CD4-positive, alpha-beta T cell treated with Interleukin-6 at 100 ng/mL for 8 hours (primary cell): Measurements from ENCODE around the gene DEPP1.
A peak's percentile ranks its signal among the peaks of the same experiment; 100 is the strongest.

Source experiments
- DNase-seq: peaks from one replicate; pipeline ENCODE4 v3.0.0-alpha.2; 2020; ENCODE audit warnings: mixed read lengths, low spot score

Gene DEPP1

DNA sequence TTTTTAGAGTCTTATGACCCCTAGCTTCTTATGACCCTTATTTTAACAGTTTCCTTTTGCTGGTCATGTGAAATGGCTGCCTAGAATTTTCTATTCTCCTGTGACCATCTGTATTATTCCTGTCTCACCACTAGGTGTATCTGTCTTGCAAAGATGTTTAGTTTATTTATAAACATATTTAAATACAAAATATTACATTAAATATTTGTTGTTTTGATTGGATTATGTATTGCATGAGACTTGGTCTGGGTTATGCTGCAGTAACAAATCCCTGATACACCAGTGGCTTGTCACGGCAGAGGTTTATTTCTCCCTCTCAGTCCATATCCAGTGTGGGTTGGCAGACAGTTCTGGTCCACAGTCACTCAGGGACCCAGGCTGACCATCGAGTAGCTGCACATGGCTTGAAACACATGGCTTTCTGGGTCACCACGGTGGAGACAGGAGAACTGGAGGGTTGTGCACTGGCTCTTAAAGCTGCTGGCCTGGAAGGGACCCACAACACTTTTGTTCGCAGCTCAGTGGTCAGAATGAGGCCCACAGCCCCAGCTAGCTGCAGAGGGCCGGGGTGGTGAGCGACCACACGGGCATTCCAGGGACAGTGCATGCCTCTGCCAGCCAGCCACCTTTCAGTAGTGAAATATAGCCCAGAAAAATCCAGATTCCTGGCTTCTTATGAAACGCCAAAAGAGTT lies 11.6 kb downstream of the DEPP1 start:
- no peak for DNase-seq

GRCh38 chr10:44966129-44966815 lies 12.3 kb downstream of the DEPP1 start:
- no peak for DNase-seq

DNA sequence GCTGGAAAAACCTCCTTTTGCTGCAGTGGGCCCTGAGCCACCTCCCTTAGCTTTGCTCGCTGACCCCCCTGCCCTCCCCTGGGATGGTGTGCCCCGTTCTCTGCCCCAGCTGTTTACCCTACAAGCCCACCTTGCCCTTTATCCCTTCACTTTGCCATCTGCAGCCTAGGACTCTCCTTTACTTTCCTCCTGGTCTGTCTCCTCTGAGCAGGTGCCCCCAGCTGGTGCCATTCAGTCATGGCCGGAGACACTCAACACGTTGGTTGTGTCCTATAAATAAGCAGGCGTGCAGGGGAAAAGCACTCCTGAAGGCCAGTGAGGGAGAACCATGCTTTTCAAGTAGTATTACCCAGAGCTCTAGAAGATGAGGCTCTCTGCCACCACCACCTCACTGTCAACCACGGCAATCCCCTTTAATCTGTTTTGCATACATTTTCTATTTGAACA lies 12.9 kb downstream of the DEPP1 start:
- no peak for DNase-seq

- DNase-seq: no peak
Measured at GRCh38 chr10:44965104-44965503, 13.5 kb downstream of the DEPP1 start.

GRCh38 chr10:44963772-44964633 lies 14.6 kb downstream of the DEPP1 start:
- no peak for DNase-seq

DNA sequence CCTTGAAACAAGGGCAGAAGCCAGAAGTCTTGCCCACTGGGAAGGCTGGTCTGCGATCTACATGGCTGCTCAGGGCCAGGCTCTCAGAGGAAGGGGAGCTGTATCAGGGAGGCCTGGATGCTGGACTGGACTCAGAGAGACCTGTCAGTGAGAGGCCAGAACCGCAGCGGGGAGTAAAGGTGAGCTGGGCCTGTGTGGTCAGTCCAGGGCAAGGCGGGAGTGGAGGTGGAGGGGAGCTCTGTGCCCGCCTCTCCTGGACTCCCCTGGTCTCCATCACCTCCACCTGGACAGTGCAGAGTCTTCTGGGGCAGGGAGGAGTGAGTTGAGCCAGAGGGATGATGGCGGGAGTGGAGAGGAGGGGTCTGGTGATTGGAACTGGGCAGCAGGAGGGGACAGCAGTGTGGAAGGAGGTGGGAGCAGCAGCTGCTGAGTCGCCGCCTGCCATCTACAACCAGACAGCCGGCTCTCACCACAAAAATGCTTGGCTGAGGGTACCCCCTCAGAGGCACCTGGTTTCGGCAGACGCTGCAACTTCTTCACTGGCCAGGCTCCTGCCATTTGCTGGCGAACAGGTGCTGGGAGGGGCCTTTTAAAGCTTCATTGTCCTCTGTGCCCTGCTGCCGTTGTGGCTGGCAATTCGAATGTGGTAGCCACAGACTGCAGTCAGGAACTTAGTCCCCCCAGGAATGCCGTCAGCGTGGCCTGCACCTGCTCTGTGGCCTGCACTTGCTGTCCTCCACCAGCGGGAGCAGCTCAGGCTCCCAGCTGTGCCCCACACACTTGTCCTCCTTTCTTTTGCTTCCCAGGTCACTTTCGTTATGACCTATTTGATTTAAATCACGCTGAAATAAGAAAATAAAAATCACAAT lies 15.5 kb downstream of the DEPP1 start:
- DNase-seq: no peak

DNA sequence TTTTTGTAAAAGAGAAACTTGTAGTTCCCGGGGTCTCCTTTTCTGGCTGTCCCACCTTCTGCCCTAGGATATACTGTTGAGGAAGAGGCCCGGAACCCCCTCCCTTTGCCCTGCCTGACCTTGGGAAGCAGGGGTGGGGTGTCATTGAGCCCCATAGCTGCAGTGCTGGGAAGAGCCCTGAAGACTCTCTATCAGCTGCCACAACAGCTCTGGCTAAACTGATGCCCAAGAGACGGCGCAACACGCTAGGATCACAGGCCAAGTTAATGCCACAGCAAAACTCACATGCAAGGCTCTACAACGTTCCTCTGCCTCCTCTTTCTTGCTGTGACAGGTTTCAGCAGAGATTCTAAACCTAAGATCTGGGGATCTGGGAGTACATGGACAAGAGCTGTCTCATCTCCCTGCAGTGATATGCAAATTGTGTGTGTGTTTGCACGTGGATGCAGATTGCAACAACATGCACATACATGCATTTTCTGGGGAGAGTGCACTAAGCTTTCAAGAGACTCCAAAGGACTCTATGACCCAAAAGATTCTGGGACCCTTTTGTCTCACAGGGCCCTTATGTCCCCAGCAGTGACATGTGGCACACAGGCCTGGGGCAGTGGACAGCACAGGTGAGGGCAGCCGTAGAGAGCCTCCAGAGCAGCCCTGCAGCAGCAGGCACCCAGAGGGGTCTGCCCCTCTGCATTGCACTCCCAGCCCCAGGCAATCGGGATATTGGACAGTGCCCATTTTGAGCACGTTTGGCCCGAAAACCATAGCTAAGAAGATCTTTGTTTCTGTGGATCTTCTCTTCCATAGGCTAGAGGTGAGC lies 16.5 kb downstream of the DEPP1 start:
- DNase-seq: no peak

DNA sequence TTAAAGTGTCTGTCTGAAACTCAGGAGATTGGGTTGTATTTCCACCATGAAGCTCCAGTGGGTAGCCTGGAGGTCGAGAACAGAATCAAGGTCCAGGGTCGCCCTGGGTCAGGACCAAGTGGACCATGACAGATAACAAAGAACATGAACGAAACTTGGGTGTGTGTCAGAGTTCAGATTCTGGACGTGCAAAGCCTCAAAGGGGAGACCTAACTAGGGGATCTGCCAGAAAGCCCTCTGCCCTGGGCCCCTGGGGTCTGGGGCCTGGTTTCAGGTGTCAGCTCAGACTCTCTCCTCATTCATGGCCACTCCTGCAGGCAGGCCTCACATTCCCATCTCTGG lies 17.4 kb downstream of the DEPP1 start:
- DNase-seq: no peak

DNA sequence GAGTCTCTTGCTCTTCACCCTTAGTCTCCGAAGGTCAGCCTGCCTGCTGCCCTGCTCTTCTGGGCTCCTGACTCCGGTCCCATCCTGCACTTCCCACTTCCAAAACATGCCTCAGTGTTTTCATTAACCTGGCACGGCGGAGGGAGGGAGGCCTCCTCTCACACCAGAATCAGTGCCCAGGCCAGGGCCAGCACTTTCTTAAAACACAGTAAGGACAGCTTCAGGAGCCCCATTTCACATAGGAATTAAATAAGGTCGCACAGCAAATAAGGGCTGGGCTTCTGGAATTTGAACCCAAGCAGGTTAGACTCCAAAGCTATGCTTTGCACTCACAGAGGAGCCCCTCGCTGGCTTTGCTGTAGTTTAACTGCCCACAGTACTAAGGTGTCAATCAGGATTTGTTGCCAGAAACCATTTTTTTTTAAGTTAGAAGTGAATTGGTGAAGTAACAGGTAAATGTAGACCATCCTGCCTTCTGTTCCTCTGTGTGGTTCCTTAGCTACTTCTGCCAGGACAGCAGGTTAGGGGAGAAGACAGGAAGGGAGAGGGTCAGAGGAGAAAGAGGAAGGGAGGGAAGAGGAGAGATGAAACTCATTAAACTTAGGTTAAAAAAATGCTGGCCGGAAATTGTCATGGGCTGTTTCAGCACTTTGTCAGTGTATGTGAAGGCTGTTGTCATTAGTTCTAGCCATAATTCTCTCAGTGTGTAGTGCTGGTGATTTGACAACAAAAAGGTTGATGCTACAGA lies 18.0 kb downstream of the DEPP1 start:
- no peak for DNase-seq

DNA sequence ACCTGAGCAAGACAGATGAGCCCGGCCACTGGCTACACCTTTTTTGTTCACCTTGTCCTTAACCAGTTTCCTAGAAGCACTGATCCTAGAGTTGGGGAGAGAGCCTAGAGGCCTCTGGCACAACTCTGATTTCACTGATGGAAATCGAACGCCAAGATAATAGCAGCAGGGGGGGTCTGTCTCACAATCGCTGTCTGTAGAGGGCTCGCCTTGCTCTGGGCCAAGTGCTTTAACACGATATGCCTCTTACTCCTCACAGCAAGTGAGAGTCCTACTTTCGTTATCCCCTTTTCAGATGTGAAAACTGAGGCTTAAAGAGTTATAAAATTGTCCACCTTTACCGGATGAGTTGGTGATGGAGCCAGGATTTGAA lies 18.5 kb downstream of the DEPP1 start:
- no peak for DNase-seq

- DNase-seq: peak; percentile 93
Measured at GRCh38 chr10:44959247-44960087, 19.1 kb downstream of the DEPP1 start, which contains the start of gene RASSF4. Gene RASSF4, plus strand, starts transcription at chr10:44959802. Its CDS starts 10,401 bp downstream, at chr10:44970203.

GRCh38 chr10:44958898-44959246 lies 19.7 kb downstream of the DEPP1 start:
- no peak for DNase-seq

GRCh38 chr10:44958196-44958897 lies 20.3 kb downstream of the DEPP1 start:
- no peak for DNase-seq

DNA sequence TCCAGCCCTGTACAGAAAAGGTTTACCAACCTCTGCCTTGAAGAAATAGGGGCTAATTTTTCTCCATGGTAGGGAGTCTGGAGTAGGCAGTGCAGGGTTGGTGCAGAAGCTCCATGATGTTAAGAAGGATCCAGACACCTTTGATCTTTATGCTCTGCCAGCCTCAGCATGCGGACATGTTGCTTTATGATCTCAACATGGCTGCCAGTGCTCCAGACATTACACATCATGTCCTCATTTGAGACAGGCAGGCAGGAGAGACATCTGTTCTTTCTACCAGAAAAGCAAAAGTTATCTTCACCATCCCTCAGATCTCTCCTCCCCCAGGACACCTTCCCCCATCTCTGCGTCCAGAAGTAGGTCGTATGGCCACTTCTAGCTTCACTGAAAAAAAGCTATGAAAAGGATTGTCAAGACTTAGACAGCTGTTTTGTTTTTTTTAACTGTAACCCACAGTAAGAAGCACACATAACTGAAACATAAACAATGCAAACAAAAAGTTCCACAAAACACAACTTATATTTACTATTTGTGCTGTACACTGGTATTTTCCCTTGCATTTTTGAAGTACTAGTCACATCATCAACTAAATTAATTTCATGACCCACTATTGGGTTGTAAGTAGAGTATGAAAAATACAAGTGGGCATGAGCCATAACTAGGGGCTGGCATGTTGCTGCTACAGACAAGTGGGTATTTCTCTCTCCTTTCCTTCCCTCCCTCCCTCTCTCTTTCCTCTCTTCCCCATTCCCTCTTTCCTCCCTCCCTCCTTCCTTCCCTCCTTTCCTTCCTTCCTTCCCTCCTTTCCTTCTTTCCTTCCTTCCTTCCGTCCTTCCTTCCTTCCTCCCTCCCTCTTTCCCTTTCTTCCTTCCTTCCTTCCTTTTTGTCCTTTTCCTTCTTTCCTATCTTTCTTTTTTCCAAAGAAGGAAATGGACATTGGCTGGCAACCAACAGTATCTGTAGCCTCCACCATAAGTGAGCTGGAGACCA lies 21.6 kb downstream of the DEPP1 start:
- DNase-seq: no peak

DNA sequence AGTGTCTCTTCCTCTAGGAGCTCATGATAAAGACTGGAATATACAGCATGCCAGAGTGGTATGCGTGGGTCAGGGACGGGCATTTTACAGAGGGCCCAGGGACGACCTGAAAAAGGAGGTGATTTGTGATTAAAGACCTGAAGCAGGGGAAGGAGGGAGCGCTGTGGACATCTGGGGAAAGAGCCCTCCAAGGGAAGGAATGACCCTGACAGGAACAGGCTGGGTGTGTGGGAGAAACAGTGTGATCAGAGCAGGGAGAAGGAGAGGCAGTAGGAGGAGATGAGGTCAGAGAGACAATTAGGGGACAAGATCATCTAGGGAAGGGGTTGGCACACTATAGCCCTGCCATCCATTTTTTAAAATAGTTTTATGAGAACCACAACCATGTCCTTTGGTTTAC lies 22.4 kb downstream of the DEPP1 start:
- no peak for DNase-seq

DNA sequence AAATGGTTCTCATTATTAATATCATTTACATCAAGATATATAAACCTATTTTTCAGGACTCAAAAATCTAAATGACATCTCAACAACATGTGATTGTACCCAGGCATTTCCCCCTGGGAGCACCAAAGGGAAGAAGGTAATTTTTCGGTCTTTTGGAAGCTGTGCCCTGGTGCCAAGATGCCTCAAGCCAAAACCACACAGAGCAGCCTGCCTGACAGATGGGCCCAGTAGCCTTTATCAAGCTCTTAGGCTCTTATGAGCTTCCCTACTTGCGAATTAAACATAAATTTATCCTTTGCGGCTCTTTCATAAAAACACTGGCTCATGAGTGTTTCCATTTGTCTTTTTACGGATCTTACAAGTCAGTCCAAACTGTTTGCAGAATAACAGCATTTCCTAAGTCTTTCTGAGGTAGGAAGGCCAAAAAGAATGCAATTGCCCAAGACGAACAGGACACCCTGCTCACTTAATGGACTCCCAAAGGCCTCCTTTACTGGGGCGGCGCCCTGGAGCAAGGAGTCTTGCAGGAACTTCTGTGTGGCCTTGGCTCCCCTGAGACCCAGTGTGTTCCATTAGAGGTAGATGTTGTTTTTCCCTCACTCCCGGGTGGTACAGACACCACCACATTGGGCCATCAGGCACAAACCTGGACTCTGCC lies 23.1 kb downstream of the DEPP1 start:
- DNase-seq: no peak

DNA sequence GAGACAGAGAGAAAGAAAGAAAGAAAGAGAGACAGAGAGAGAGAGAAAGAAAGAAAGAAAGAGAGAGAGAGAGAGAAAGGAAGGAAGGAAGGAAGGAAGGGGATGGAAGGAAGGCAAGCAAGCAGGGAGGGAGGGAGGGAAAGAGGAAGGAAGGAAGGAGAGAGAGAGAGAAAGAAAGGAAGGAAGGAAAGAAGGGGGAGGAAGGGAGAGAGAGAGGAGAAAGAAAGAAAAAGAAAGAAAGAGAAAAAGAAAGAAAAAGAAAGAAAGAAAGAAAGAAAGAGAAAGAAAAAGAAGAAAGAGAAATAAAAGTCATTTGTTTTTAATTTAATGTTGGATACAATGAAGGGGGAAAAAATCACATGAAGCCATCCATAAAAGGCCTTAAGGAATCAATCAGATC lies 23.6 kb downstream of the DEPP1 start:
- no peak for DNase-seq
